HCT116 (cell line): ENCODE data around the gene FRMD4A. TPM values are rescaled to one million over a fixed set of nuclear protein-coding genes. Genes with fewer than 3 reads are reported as not detected.

ENCODE experiments used
- ATAC-seq: fragments of 200-7000 bp; cut with Tn5 transposase; 2 replicates; pipeline ENCODE4 v1.9.1; 2020; ENCODE audit warnings: mild to moderate bottlenecking, moderate library complexity
- BruUV-seq: library from RNA; stranded (reverse); fragments of 400-500 nt; replicated peaks from 2 replicates; lab custom pipeline; 2021; lab: Mats Ljungman, UMichigan
- CTCF ChIA-PET: fragments of 300-600 bp; sonication (Branson Sonifier 250); formaldehyde crosslinking; loops from one replicate; lab custom pipeline; 2021; ENCODE audit warnings: antibody characterized with exemption; lab: Charles Lee
- POLR2A ChIA-PET: fragments of 300-600, 350-600 bp; sonication (Branson Sonifier 250); formaldehyde crosslinking; loops from one replicate; lab custom pipeline; 2021; ENCODE audit warnings: antibody characterized with exemption; lab: Charles Lee
- RAD21 ChIA-PET, 2 experiments: fragments of 300-600 bp; sonication (Branson Sonifier 250); formaldehyde crosslinking; loops; one replicate each; lab custom pipeline; 2023; ENCODE audit warnings: low total read pairs in 2 of 2; ENCODE audit not compliant: uncharacterized antibody in 2 of 2, unreplicated experiment in 2 of 2, low non-redundant PET in 1 of 2; lab: Charles Lee
- DNase-seq: peaks from one replicate; pipeline ENCODE4 v3.0.0-alpha.2; 2010; ENCODE audit warnings: low read depth, low spot score
- H2AFZ ChIP-seq: fragments of 200-600 bp; shearing (Covaris generic), sonication (generic); 2 replicates; pipeline ENCODE4 v1.6.1; 2017; ENCODE audit warnings: low read depth, mixed run types, mixed read lengths, antibody characterized with exemption, low read length; ENCODE audit not compliant: poor library complexity, severe bottlenecking
- H3K27ac ChIP-seq: 2 replicates; pipeline ENCODE4 v1.5.1; 2012; ENCODE audit warnings: low read depth, low read length
- H3K27me3 ChIP-seq: fragments of 200-600 bp; sonication (generic); 2 replicates; pipeline ENCODE4 v1.6.1; 2016; ENCODE audit warnings: mixed run types, low read length, mixed read lengths; ENCODE audit not compliant: insufficient read depth
- H3K36me3 ChIP-seq, 2 experiments: fragments of 200-500 bp in 1 of 2; fragments of 200-600 bp in 1 of 2; sonication (Bioruptor generic) in 1 of 2; sonication (generic) in 1 of 2; 2 replicates each; pipeline versions ENCODE4 v1.5.1 to v1.6.1; 2014 to 2016; ENCODE audit warnings: low read length in 2 of 2, inconsistent platforms in 1 of 2, mixed read lengths in 1 of 2, mixed run types in 1 of 2; ENCODE audit not compliant: insufficient read depth in 2 of 2, control insufficient read depth in 1 of 2
- H3K4me1 ChIP-seq, 2 experiments: fragments of 200-600 bp in 1 of 2; sonication (generic) in 1 of 2; 2 replicates each; pipeline versions ENCODE4 v1.5.1 to v1.6.1; 2012 to 2017; ENCODE audit warnings: low read length in 2 of 2, inconsistent platforms in 1 of 2, mild to moderate bottlenecking in 1 of 2, mixed read lengths in 1 of 2, mixed run types in 1 of 2, moderate library complexity in 1 of 2; ENCODE audit not compliant: insufficient read depth in 2 of 2, control insufficient read depth in 1 of 2
- H3K4me2 ChIP-seq: fragments of 200-600 bp; sonication (generic); 2 replicates; pipeline ENCODE4 v1.6.1; 2017; ENCODE audit warnings: mixed run types, low read length, mixed read lengths
- H3K4me3 ChIP-seq, 2 experiments: fragments of 200-600 bp in 1 of 2; sonication (generic) in 1 of 2; replicated peaks in 1 of 2; 2 replicates each; pipeline ENCODE4 v1.5.1; 2011 to 2016; ENCODE audit warnings: low read length in 2 of 2, control low read depth in 1 of 2, low read depth in 1 of 2, mild to moderate bottlenecking in 1 of 2, mixed read lengths in 1 of 2, mixed run types in 1 of 2
- H3K79me2 ChIP-seq: fragments of 200-600 bp; sonication (generic); 2 replicates; pipeline ENCODE4 v1.6.1; 2017; ENCODE audit warnings: mild to moderate bottlenecking, mixed run types, low read length, moderate library complexity, mixed read lengths; ENCODE audit not compliant: insufficient read depth
- H3K9ac ChIP-seq: fragments of 200-600 bp; sonication (generic); 2 replicates; pipeline ENCODE4 v1.6.1; 2016; ENCODE audit warnings: low read length, mixed read lengths
- H3K9me2 ChIP-seq: fragments of 200-600 bp; sonication (generic), shearing (Covaris generic); 2 replicates; pipeline ENCODE4 v1.6.1; 2017; ENCODE audit warnings: mixed run types, mild to moderate bottlenecking, moderate library complexity; ENCODE audit not compliant: insufficient read depth
- H3K9me3 ChIP-seq, 2 experiments: fragments of 200-500 bp in 1 of 2; fragments of 200-600 bp in 1 of 2; sonication (Bioruptor generic) in 1 of 2; sonication (generic) in 1 of 2; 2 replicates each; pipeline ENCODE4 v1.6.1; 2014 to 2017; ENCODE audit warnings: low read length in 2 of 2, mixed read lengths in 2 of 2, inconsistent platforms in 1 of 2, low read depth in 1 of 2, mild to moderate bottlenecking in 1 of 2, mixed run types in 1 of 2, moderate library complexity in 1 of 2; ENCODE audit not compliant: control insufficient read depth in 1 of 2, insufficient read depth in 1 of 2
- H4K20me1 ChIP-seq: fragments of 200-600 bp; sonication (generic), shearing (Covaris generic); 2 replicates; pipeline ENCODE4 v1.6.1; 2017; ENCODE audit warnings: mixed run types, mild to moderate bottlenecking, moderate library complexity; ENCODE audit not compliant: insufficient read depth
- ATF3 ChIP-seq: IDR thresholded peaks from 2 replicates; pipeline ENCODE4 v1.6.1; 2012
- CEBPB ChIP-seq: IDR thresholded peaks from 2 replicates; pipeline ENCODE4 v1.6.1; 2012; ENCODE audit warnings: low read depth
- CTCF ChIP-seq, 3 experiments: fragments of 200-600 bp in 1 of 3; sonication (generic) in 1 of 3; IDR thresholded peaks in 2 of 3; conservative IDR thresholded peaks in 1 of 3; 2 replicates each; pipeline ENCODE4 v1.5.1; 2012 to 2017; ENCODE audit warnings: low read depth in 2 of 3, low read length in 2 of 3, antibody characterized with exemption in 1 of 3, borderline replicate concordance in 1 of 3, control low read depth in 1 of 3, mild to moderate bottlenecking in 1 of 3, mixed read lengths in 1 of 3, mixed run types in 1 of 3, moderate library complexity in 1 of 3; ENCODE audit not compliant: insufficient read depth in 1 of 3
- EGR1 ChIP-seq: IDR thresholded peaks from 2 replicates; pipeline ENCODE4 v1.6.1; 2012; ENCODE audit warnings: low read depth
- EZH2phosphoT487 ChIP-seq: fragments of 200-600 bp; IDR thresholded peaks from 2 replicates; pipeline ENCODE4 v1.6.1; 2018; ENCODE audit warnings: antibody characterized with exemption, borderline replicate concordance
- JUND ChIP-seq: IDR thresholded peaks from 2 replicates; pipeline ENCODE4 v1.6.1; 2012
- MAX ChIP-seq: IDR thresholded peaks from 2 replicates; pipeline ENCODE4 v1.6.1; 2012
- POLR2A ChIP-seq: IDR thresholded peaks from 2 replicates; pipeline ENCODE4 v1.7.0; 2011; ENCODE audit warnings: borderline replicate concordance; ENCODE audit not compliant: insufficient read depth, insufficient read length; ENCODE audit errors: extremely low read depth
- POLR2AphosphoS5 ChIP-seq: IDR thresholded peaks from 2 replicates; pipeline ENCODE4 v1.6.1; 2011; ENCODE audit warnings: mild to moderate bottlenecking, low read depth, low read length, moderate library complexity
- RAD21 ChIP-seq: IDR thresholded peaks from 2 replicates; pipeline ENCODE4 v1.6.1; 2012; ENCODE audit warnings: low read depth, mild to moderate bottlenecking
- REST ChIP-seq: IDR thresholded peaks from 2 replicates; pipeline ENCODE4 v1.6.1; 2012; ENCODE audit warnings: low read depth
- SIN3A ChIP-seq: IDR thresholded peaks from 2 replicates; pipeline ENCODE4 v1.6.1; 2012; ENCODE audit warnings: low read depth
- SP1 ChIP-seq: IDR thresholded peaks from 2 replicates; pipeline ENCODE4 v1.6.1; 2012; ENCODE audit warnings: low read depth
- SRF ChIP-seq: IDR thresholded peaks from 2 replicates; pipeline ENCODE4 v1.6.1; 2012; ENCODE audit warnings: low read depth
- TCF7L2 ChIP-seq: IDR thresholded peaks from 2 replicates; pipeline ENCODE4 v1.7.0; 2011; ENCODE audit warnings: borderline replicate concordance, inconsistent platforms; ENCODE audit not compliant: insufficient read depth, insufficient read length; ENCODE audit errors: extremely low read depth
- YY1 ChIP-seq: IDR thresholded peaks from 2 replicates; pipeline ENCODE4 v1.6.1; 2011; ENCODE audit warnings: low read length, low read depth, moderate library complexity, mild to moderate bottlenecking; ENCODE audit not compliant: insufficient replicate concordance; ENCODE audit errors: extremely low read depth
- intact Hi-C: fragments of 100-400 bp; cut with micrococcal nuclease; formaldehyde crosslinking; loops from 2 replicates; pipeline ENCODE4 v1.10.0; 2022
- total RNA-seq: library from RNA; stranded (reverse); gene quantifications from one replicate; pipeline ENCODE4 v1.2.1, GENCODE V29; 2021; ENCODE audit not compliant: unreplicated experiment

FRMD4A gene
- total RNA-seq, 1 experiment from 2014 or later, result 0.20 TPM

- Histone ChIP-seq H3K79me2 (no peaks in the 10 kb centered on the region), H3K4me3 (no peak overlapping the region), H3K27me3 (peaks cover 40% of the 10 kb centered on the region), H3K4me2 (no peak overlapping the region), H3K9me2 (no peaks in the 10 kb centered on the region), H3K9ac (no peak overlapping the region), H3K36me3 (no peaks in the 10 kb centered on the region), H3K9me3 (no peaks in the 10 kb centered on the region), H4K20me1 (no peaks in the 10 kb centered on the region), H3K27ac (no peak overlapping the region), H3K4me1 (no peaks in the 10 kb centered on the region), H2AFZ (no peak overlapping the region)
- intact Hi-C loops, result no loop called here
- CTCF ChIA-PET, result no interaction called here
- BruUV-seq, result no TSS peak
- RAD21 ChIA-PET, result no interaction called here
- no peak for DNase-seq
- no peak for TF ChIP-seq REST
- no peak for TF ChIP-seq SP1
- no peak for TF ChIP-seq TCF7L2
- TF ChIP-seq CEBPB, result no peak
- TF ChIP-seq ATF3, result no peak
- no peak for TF ChIP-seq YY1
- no peak for TF ChIP-seq CTCF (IDR thresholded peaks at IDR 0.05 in 2 of 3, conservative IDR thresholded peaks at IDR 0.05 in 1 of 3; ENCODE audit: borderline replicate concordance in 1 of 3, insufficient read depth in 1 of 3, low read depth in 2 of 3, low read length in 2 of 3)
- no peak for TF ChIP-seq SRF
- no peak for TF ChIP-seq POLR2AphosphoS5
- no peak for TF ChIP-seq EGR1
- no peak for TF ChIP-seq POLR2A
- no peak for TF ChIP-seq MAX
- TF ChIP-seq EZH2phosphoT487, result no peak
- no peak for TF ChIP-seq SIN3A
- no peak for TF ChIP-seq JUND
- no peak for TF ChIP-seq RAD21
- POLR2A ChIA-PET, result no interaction called here
- ATAC-seq, result no peak
Observed at GRCh38 chr10:14017467-14017866, 313.3 kb downstream of the FRMD4A start.
